H1 (cell line): ENCODE data around the gene NPM1. TPM values are rescaled to one million over a fixed set of nuclear protein-coding genes. Genes with fewer than 3 reads are reported as not detected.

Experiments used
- CTCF ChIA-PET: fragments of 300-600 bp; sonication (Branson Sonifier 250); formaldehyde crosslinking; loops from one replicate; lab custom pipeline; 2021; ENCODE audit not compliant: partially characterized antibody; lab: Charles Lee
- POLR2A ChIA-PET: fragments of 300-600 bp; sonication (Branson Sonifier 250); formaldehyde crosslinking; loops from one replicate; lab custom pipeline; 2021; ENCODE audit warnings: inconsistent platforms; ENCODE audit not compliant: partially characterized antibody; lab: Charles Lee
- DNase-seq, 2 experiments: peaks; one replicate each; pipeline versions ENCODE4 v3.0.0 to v3.0.0-alpha.2; 2010 to 2022; ENCODE audit warnings: low spot score in 2 of 2, low read depth in 1 of 2, mixed read lengths in 1 of 2
- FAIRE-seq: peaks from 2 replicates; lab custom pipeline; 2011; peaks lifted over from hg19 to GRCh38; lab: Jason Lieb, UNC
- H2AFZ ChIP-seq: 2 replicates; pipeline ENCODE4 v1.8.1; 2012; ENCODE audit warnings: low read length, inconsistent platforms
- H2AK5ac ChIP-seq: 2 replicates; pipeline ENCODE4 v1.6.1; 2013; ENCODE audit warnings: low read depth, low read length
- H2BK120ac ChIP-seq: replicated peaks from 2 replicates; pipeline ENCODE3; 2013; ENCODE audit warnings: low read depth, low read length, inconsistent platforms
- H2BK12ac ChIP-seq: 2 replicates; pipeline ENCODE4 v1.6.1; 2013; ENCODE audit warnings: low read depth, low read length
- H2BK15ac ChIP-seq: 2 replicates; pipeline ENCODE4 v1.6.1; 2013; ENCODE audit warnings: low read length
- H2BK20ac ChIP-seq: 2 replicates; pipeline ENCODE4 v1.6.1; 2013; ENCODE audit warnings: low read length
- H2BK5ac ChIP-seq: 2 replicates; pipeline ENCODE4 v1.6.1; 2013; ENCODE audit warnings: low read depth, low read length
- H3K14ac ChIP-seq: 2 replicates; pipeline ENCODE4 v1.6.1; 2013; ENCODE audit warnings: inconsistent platforms; ENCODE audit not compliant: insufficient read length
- H3K18ac ChIP-seq: 2 replicates; pipeline ENCODE4 v1.6.1; 2013; ENCODE audit warnings: low read length; ENCODE audit errors: extremely low read depth
- H3K23ac ChIP-seq: 2 replicates; pipeline ENCODE4 v1.6.1; 2013; ENCODE audit warnings: inconsistent platforms; ENCODE audit not compliant: insufficient read length
- H3K23me2 ChIP-seq: 2 replicates; pipeline ENCODE4 v1.6.1; 2013; ENCODE audit warnings: low read depth, low read length
- H3K27ac ChIP-seq: 2 replicates; pipeline ENCODE4 v1.6.1; 2011; ENCODE audit warnings: low read depth, low read length, inconsistent platforms
- H3K27me3 ChIP-seq, 4 experiments: replicated peaks in 1 of 4; 1 replicate in 1 of 4; 2 replicates in 3 of 4; pipeline versions ENCODE4 v1.6.1 to v1.8.1; 2011 to 2013; ENCODE audit warnings: low read length in 3 of 4, mild to moderate bottlenecking in 3 of 4, inconsistent platforms in 2 of 4, mixed read lengths in 2 of 4, moderate library complexity in 1 of 4; ENCODE audit not compliant: control insufficient read depth in 3 of 4, insufficient read depth in 3 of 4; ENCODE audit errors: extremely low read depth in 1 of 4
- H3K36me3 ChIP-seq, 4 experiments: 2 replicates each; pipeline versions ENCODE4 v1.6.1 to v1.8.1; 2011 to 2013; ENCODE audit warnings: mild to moderate bottlenecking in 4 of 4, low read length in 3 of 4, moderate library complexity in 2 of 4, control low read depth in 1 of 4, inconsistent platforms in 1 of 4; ENCODE audit not compliant: insufficient read depth in 4 of 4, control insufficient read depth in 2 of 4
- H3K4ac ChIP-seq: replicated peaks from 2 replicates; pipeline ENCODE3; 2013; ENCODE audit warnings: low read length, low read depth, mixed read lengths, inconsistent platforms; ENCODE audit not compliant: insufficient read length
- H3K4me1 ChIP-seq, 4 experiments: replicated peaks in 1 of 4; 1 replicate in 1 of 4; 2 replicates in 3 of 4; pipeline versions ENCODE4 v1.6.1 to v1.8.1; 2011 to 2013; ENCODE audit warnings: low read length in 3 of 4, inconsistent platforms in 2 of 4, mixed read lengths in 1 of 4; ENCODE audit not compliant: insufficient read depth in 4 of 4, control insufficient read depth in 3 of 4
- H3K4me2 ChIP-seq, 2 experiments: 2 replicates each; pipeline versions ENCODE4 v1.6.1 to v1.8.1; 2011 to 2013; ENCODE audit warnings: low read depth in 2 of 2, low read length in 2 of 2, control low read depth in 1 of 2, inconsistent platforms in 1 of 2, mild to moderate bottlenecking in 1 of 2; ENCODE audit not compliant: insufficient read depth in 1 of 2
- H3K4me3 ChIP-seq, 4 experiments: fragments of 200-600, 300-600 bp in 1 of 4; sonication (generic), shearing (Covaris generic), sonication (Bioruptor Twin) in 1 of 4; 2 replicates each; pipeline versions ENCODE4 v1.5.1 to v1.8.1; 2011 to 2016; ENCODE audit warnings: low read length in 4 of 4, low read depth in 3 of 4, control low read depth in 2 of 4, inconsistent platforms in 2 of 4, mild to moderate bottlenecking in 2 of 4, mixed read lengths in 1 of 4, moderate library complexity in 1 of 4; ENCODE audit not compliant: insufficient read depth in 2 of 4; ENCODE audit errors: extremely low read depth in 1 of 4
- H3K56ac ChIP-seq: replicated peaks from 2 replicates; pipeline ENCODE3; 2013; ENCODE audit warnings: low read depth, mild to moderate bottlenecking, mixed read lengths, low read length, inconsistent platforms; ENCODE audit not compliant: insufficient read length
- H3K79me1 ChIP-seq: 2 replicates; pipeline ENCODE4 v1.6.1; 2013; ENCODE audit warnings: low read depth, low read length, control low read depth
- H3K79me2 ChIP-seq, 2 experiments: 2 replicates each; pipeline versions ENCODE4 v1.6.1 to v1.8.1; 2012 to 2013; ENCODE audit warnings: low read length in 2 of 2, mild to moderate bottlenecking in 2 of 2, inconsistent platforms in 1 of 2; ENCODE audit not compliant: insufficient read depth in 2 of 2, control insufficient read depth in 1 of 2
- H3K9ac ChIP-seq, 4 experiments: replicated peaks in 1 of 4; 1 replicate in 1 of 4; 2 replicates in 3 of 4; pipeline versions ENCODE4 v1.6.1 to v1.8.1; 2011 to 2013; ENCODE audit warnings: low read depth in 3 of 4, low read length in 3 of 4, control low read depth in 2 of 4, mild to moderate bottlenecking in 2 of 4, moderate library complexity in 2 of 4, inconsistent platforms in 1 of 4; ENCODE audit errors: extremely low read depth in 1 of 4
- H3K9me3 ChIP-seq, 2 experiments: 2 replicates each; pipeline versions ENCODE4 v1.6.1 to v1.8.1; 2012 to 2013; ENCODE audit warnings: mild to moderate bottlenecking in 2 of 2, moderate library complexity in 2 of 2, control low read depth in 1 of 2, inconsistent platforms in 1 of 2, low read depth in 1 of 2, low read length in 1 of 2, mixed read lengths in 1 of 2; ENCODE audit not compliant: insufficient read depth in 2 of 2
- H4K20me1 ChIP-seq, 2 experiments: replicated peaks in 1 of 2; 2 replicates each; pipeline versions ENCODE3 to v1.8.1; 2011 to 2013; ENCODE audit warnings: inconsistent platforms in 2 of 2, low read length in 2 of 2, mild to moderate bottlenecking in 1 of 2; ENCODE audit not compliant: insufficient read depth in 2 of 2, control insufficient read depth in 1 of 2
- H4K5ac ChIP-seq: 2 replicates; pipeline ENCODE4 v1.6.1; 2013; ENCODE audit warnings: low read length, low read depth, mixed read lengths, inconsistent platforms; ENCODE audit not compliant: insufficient read length
- H4K8ac ChIP-seq: 2 replicates; pipeline ENCODE4 v1.8.0; 2013; ENCODE audit warnings: mild to moderate bottlenecking, moderate library complexity, low read length, inconsistent platforms; ENCODE audit not compliant: insufficient read depth; ENCODE audit errors: extremely low read depth
- H4K91ac ChIP-seq: replicated peaks from 2 replicates; pipeline ENCODE3; 2013; ENCODE audit warnings: low read length, mixed read lengths, inconsistent platforms; ENCODE audit not compliant: insufficient read length
- E2F6 ChIP-seq: IDR thresholded peaks from 2 replicates; pipeline ENCODE4 v1.6.1; 2012; ENCODE audit warnings: inconsistent platforms
- GTF2F1 ChIP-seq: IDR thresholded peaks from 2 replicates; pipeline ENCODE4 v1.6.1; 2012; ENCODE audit warnings: low read depth, low read length, improper control_type of control experiment, borderline replicate concordance
- SIX5 ChIP-seq: IDR thresholded peaks from 2 replicates; pipeline ENCODE4 v1.6.1; 2011; ENCODE audit warnings: mild to moderate bottlenecking, low read depth, low read length
- WGBS, 2 experiments: shearing (Covaris generic) in 1 of 2; methylation state at CpG; one replicate each; pipeline versions ENCODE4 v1.1.6 to v1.1.7; 2013 to 2015; ENCODE audit warnings: low lambda C conversion rate in 2 of 2, mixed read lengths in 2 of 2, inconsistent platforms in 1 of 2, low coverage in 1 of 2, missing lambda C conversion rate in 1 of 2; ENCODE audit not compliant: insufficient replicate concordance in 2 of 2, insufficient coverage in 1 of 2, insufficient read length in 1 of 2; ENCODE audit errors: extremely low coverage in 1 of 2, missing lambda C conversion rate in 1 of 2; 5-methylcytosine and 5-hydroxymethylcytosine counted together
- polyA plus RNA-seq, 7 experiments: library from polyadenylated mRNA; depleted of rRNA in 3 of 7; stranded (reverse) in 5 of 7; unstranded in 2 of 7; fragments of >200 nt in 5 of 7; fragments of 200-250 nt in 2 of 7; gene quantifications; 1 replicate in 5 of 7; 2 replicates in 1 of 7; 4 replicates in 1 of 7; pipeline versions ENCODE4 v1.2.1 to v1.2.3, GENCODE V29; 2011 to 2013; ENCODE audit warnings: missing spikeins in 2 of 7, mixed read lengths in 2 of 7
- total RNA-seq: library from RNA; stranded (reverse); fragmentation: NEBNext Ultra II Directional; extraction: Animal tissue kit (Norgen Biotek cat#: 25700); gene quantifications from 2 replicates; pipeline ENCODE4 v1.2.1, GENCODE V29; 2021

Gene NPM1
- total and polyA plus RNA-seq, 2 of the 8 experiments (the other 6 are each of a cell fraction or from before 2014, with no cell fraction given) = 2,182 to 4,042 TPM

- Histone ChIP-seq H3K18ac (no peak overlapping the region; the same call in none of the 2 replicates), H2AK5ac (no peak overlapping the region), H3K9me3 (no peaks in the 10 kb centered on the region), H2BK120ac (no peak overlapping the region), H2BK5ac (peak overlapping the region; percentile 52; the same call in 1 of the 2 replicates), H2BK20ac (no peak overlapping the region), H4K8ac (no peak overlapping the region), H3K27ac (no peak overlapping the region), H2BK12ac (0 out of 2 replicates have a peak overlapping the region, but pooled peaks have one; percentile 3), H3K23ac (no peak overlapping the region), H3K36me3 (no peaks in the 10 kb centered on the region), H3K79me1 (no peaks in the 10 kb centered on the region), H3K79me2 (no peaks in the 10 kb centered on the region), H3K9ac (no peak overlapping the region), H3K4me3 (no peak overlapping the region), H3K14ac (no peak overlapping the region), H4K20me1 (no peaks in the 10 kb centered on the region), H3K4me2 (no peak overlapping the region), H3K4me1 (peaks cover 0 to 18% (median 12%) of the 10 kb centered on the region in 4 experiments; a peak in 4 of 7 replicates), H4K91ac (peak overlapping the region; percentile 59), H3K56ac (no peak overlapping the region), H3K4ac (no peak overlapping the region), H3K27me3 (no peaks in the 10 kb centered on the region), H4K5ac (no peak overlapping the region), H2AFZ (no peak overlapping the region), H2BK15ac (peak overlapping the region; percentile 81; the same call in 1 of the 2 replicates), H3K23me2 (no peaks in the 10 kb centered on the region; the same call in 1 of the 2 replicates)
- WGBS, 2 experiments = 89% methylated on average over 16 of the region's 16 CpGs; no CpG with 5 or more reads in 1 of the 2 experiments
- FAIRE-seq (no peak), DNase-seq (no peak)
- ChIA-PET POLR2A (interaction anchor here (1.9 kb wide), 1 partner anchor 16 kb away, joined by 4 read pairs; no protein-coding TSS in a partner anchor), CTCF (interaction anchor here (1.6 to 6.3 kb wide), 2 partner anchors 10 to 12 kb away, joined by 5 to 56 read pairs; partner anchors contain the start of gene FGF18)
- TF ChIP-seq E2F6 (peak; percentile 40; the same call in 1 of the 2 replicates), GTF2F1 (no peak), SIX5 (no peak)
Observed at GRCh38 chr5:171432583-171433351, 45.1 kb downstream of the NPM1 start.
